IMR-90 (cell line): ENCODE data around the gene LDB2. TPM values are rescaled to one million over a fixed set of nuclear protein-coding genes. Genes with fewer than 3 reads are reported as not detected.

ENCODE experiments used
- ATAC-seq: fragments of 200-7000 bp; cut with Tn5 transposase; 2 replicates; pipeline ENCODE4 v1.9.1; 2020; ENCODE audit warnings: low read depth, mild to moderate bottlenecking, moderate library complexity
- BruUV-seq: library from RNA; stranded (reverse); fragments of 400-500 nt; replicated peaks from 2 replicates; lab custom pipeline; 2021; lab: Mats Ljungman, UMichigan
- CTCF ChIA-PET: fragments of 300-600 bp; formaldehyde crosslinking; extraction: SDS; loops from one replicate; lab custom pipeline; 2021; ENCODE audit warnings: antibody characterized with exemption; lab: Yijun Ruan, JAX
- POLR2A ChIA-PET: fragments of 300-600 bp; sonication (Branson Sonifier 250); formaldehyde crosslinking; loops from one replicate; lab custom pipeline; 2022; ENCODE audit warnings: antibody characterized with exemption; ENCODE audit not compliant: unreplicated experiment; lab: Charles Lee
- DNase-seq: peaks from one replicate; pipeline ENCODE4 v3.0.0; 2013
- H2AFZ ChIP-seq: replicated peaks from 2 replicates; pipeline ENCODE3; 2013; ENCODE audit warnings: low read length, mild to moderate bottlenecking; ENCODE audit not compliant: poor library complexity
- H2AK5ac ChIP-seq: 2 replicates; pipeline ENCODE4 v1.6.1; 2013; ENCODE audit warnings: low read depth, low read length, inconsistent platforms
- H2AK9ac ChIP-seq: replicated peaks from 2 replicates; pipeline ENCODE3; 2013; ENCODE audit warnings: mild to moderate bottlenecking, low read depth, low read length, moderate library complexity; ENCODE audit not compliant: poor library complexity
- H2BK120ac ChIP-seq: 2 replicates; pipeline ENCODE4 v1.6.1; 2013; ENCODE audit warnings: low read depth, low read length, inconsistent platforms
- H2BK15ac ChIP-seq: 3 replicates; pipeline ENCODE4 v1.6.1; 2013; ENCODE audit warnings: low read depth, low read length, inconsistent platforms
- H2BK20ac ChIP-seq: 2 replicates; pipeline ENCODE4 v1.6.1; 2013; ENCODE audit warnings: low read depth, mild to moderate bottlenecking, inconsistent platforms, low read length, moderate library complexity
- H2BK5ac ChIP-seq: 2 replicates; pipeline ENCODE4 v1.6.1; 2013; ENCODE audit warnings: mild to moderate bottlenecking, low read depth, low read length, inconsistent platforms; ENCODE audit not compliant: poor library complexity, severe bottlenecking
- H3K14ac ChIP-seq: replicated peaks from 2 replicates; pipeline ENCODE4 v1.6.1; 2013; ENCODE audit warnings: low read depth, low read length, inconsistent platforms
- H3K18ac ChIP-seq: 2 replicates; pipeline ENCODE4 v1.6.1; 2013; ENCODE audit warnings: low read depth, low read length, control low read depth
- H3K23ac ChIP-seq: 2 replicates; pipeline ENCODE4 v1.6.1; 2013; ENCODE audit warnings: low read depth, low read length, inconsistent platforms
- H3K27ac ChIP-seq: 2 replicates; pipeline ENCODE4 v1.5.1; 2013; ENCODE audit warnings: mild to moderate bottlenecking, control low read depth, low read length; ENCODE audit not compliant: insufficient read depth
- H3K27me3 ChIP-seq: 2 replicates; pipeline ENCODE4 v1.6.1; 2013; ENCODE audit warnings: low read length; ENCODE audit not compliant: control insufficient read depth, insufficient read depth
- H3K36me3 ChIP-seq: 2 replicates; pipeline ENCODE4 v1.6.1; 2013; ENCODE audit warnings: low read length, mixed read lengths; ENCODE audit not compliant: control insufficient read depth, insufficient read depth
- H3K4ac ChIP-seq: 2 replicates; pipeline ENCODE4 v1.6.1; 2013; ENCODE audit warnings: low read depth, low read length, inconsistent platforms
- H3K4me1 ChIP-seq: 2 replicates; pipeline ENCODE4 v1.6.1; 2013; ENCODE audit warnings: low read length, mixed read lengths; ENCODE audit not compliant: control insufficient read depth, insufficient read depth
- H3K4me2 ChIP-seq: 2 replicates; pipeline ENCODE4 v1.6.1; 2013; ENCODE audit warnings: low read depth, mild to moderate bottlenecking, control low read depth, low read length, moderate library complexity
- H3K4me3 ChIP-seq: 2 replicates; pipeline ENCODE4 v1.5.1; 2013; ENCODE audit warnings: low read depth, mild to moderate bottlenecking, control low read depth, low read length, moderate library complexity; ENCODE audit not compliant: insufficient read depth
- H3K56ac ChIP-seq: 2 replicates; pipeline ENCODE4 v1.6.1; 2013; ENCODE audit warnings: low read length, inconsistent platforms; ENCODE audit not compliant: insufficient read depth; ENCODE audit errors: extremely low read depth
- H3K79me1 ChIP-seq, 2 experiments: 2 replicates each; pipeline ENCODE4 v1.6.1; 2013; ENCODE audit warnings: low read length in 2 of 2, inconsistent platforms in 1 of 2, low read depth in 1 of 2
- H3K9ac ChIP-seq: 2 replicates; pipeline ENCODE4 v1.6.1; 2013; ENCODE audit warnings: low read depth, low read length, control low read depth
- H3K9me1 ChIP-seq: 2 replicates; pipeline ENCODE4 v1.6.1; 2013; ENCODE audit warnings: low read length, inconsistent platforms; ENCODE audit not compliant: insufficient read depth
- H3K9me3 ChIP-seq: 2 replicates; pipeline ENCODE4 v1.6.1; 2013; ENCODE audit warnings: low read length; ENCODE audit not compliant: control insufficient read depth, insufficient read depth
- H4K20me1 ChIP-seq: 2 replicates; pipeline ENCODE4 v1.6.1; 2013; ENCODE audit warnings: low read length, inconsistent platforms; ENCODE audit not compliant: insufficient read depth
- H4K5ac ChIP-seq: 2 replicates; pipeline ENCODE4 v1.6.1; 2013; ENCODE audit warnings: mild to moderate bottlenecking, low read depth, low read length, control low read depth
- H4K8ac ChIP-seq, 2 experiments: 2 replicates each; pipeline ENCODE4 v1.6.1; 2013; ENCODE audit warnings: low read depth in 2 of 2, low read length in 2 of 2, control low read depth in 1 of 2, inconsistent platforms in 1 of 2
- H4K91ac ChIP-seq: 2 replicates; pipeline ENCODE4 v1.6.1; 2013; ENCODE audit warnings: low read depth, low read length, inconsistent platforms; ENCODE audit not compliant: insufficient read depth
- BHLHE40 ChIP-seq: fragments of 150-350 bp; IDR thresholded peaks from 2 replicates; pipeline ENCODE4 v1.6.1; 2016; ENCODE audit warnings: mild to moderate bottlenecking, low read depth, low read length
- CEBPB ChIP-seq: IDR thresholded peaks from 2 replicates; pipeline ENCODE4 v1.6.1; 2012; ENCODE audit warnings: low read depth, low read length, improper control_type of control experiment
- CHD1 ChIP-seq: IDR thresholded peaks from 2 replicates; pipeline ENCODE4 v1.6.1; 2012; ENCODE audit warnings: low read depth, low read length, improper control_type of control experiment
- CTCF ChIP-seq: conservative IDR thresholded peaks from 2 replicates; pipeline ENCODE4 v1.5.1; 2012; ENCODE audit warnings: mild to moderate bottlenecking, low read depth, low read length, improper control_type of control experiment
- ELK1 ChIP-seq: fragments of 150-350 bp; IDR thresholded peaks from 2 replicates; pipeline ENCODE4 v1.6.1; 2016; ENCODE audit warnings: low read depth, mild to moderate bottlenecking, low read length, moderate library complexity, borderline replicate concordance
- FOS ChIP-seq: fragments of 150-350 bp; IDR thresholded peaks from 2 replicates; pipeline ENCODE4 v1.6.1; 2016; ENCODE audit warnings: low read depth, low read length
- MAFK ChIP-seq: IDR thresholded peaks from 2 replicates; pipeline ENCODE4 v1.6.1; 2012; ENCODE audit warnings: low read depth, low read length, improper control_type of control experiment
- MAZ ChIP-seq: IDR thresholded peaks from 2 replicates; pipeline ENCODE4 v1.6.1; 2012; ENCODE audit warnings: low read depth, mild to moderate bottlenecking, low read length, improper control_type of control experiment, moderate library complexity, borderline replicate concordance
- MXI1 ChIP-seq: IDR thresholded peaks from 2 replicates; pipeline ENCODE4 v1.6.1; 2012; ENCODE audit warnings: low read depth, mild to moderate bottlenecking, low read length, moderate library complexity, borderline replicate concordance
- NFE2L2 ChIP-seq: fragments of 150-350 bp; IDR thresholded peaks from 2 replicates; pipeline ENCODE4 v1.6.1; 2016; ENCODE audit warnings: low read depth, mild to moderate bottlenecking, low read length
- POLR2A ChIP-seq: IDR thresholded peaks from 2 replicates; pipeline ENCODE4 v1.6.1; 2012; ENCODE audit warnings: mild to moderate bottlenecking, low read depth, low read length
- RAD21 ChIP-seq: IDR thresholded peaks from 2 replicates; pipeline ENCODE4 v1.6.1; 2012; ENCODE audit warnings: low read length, improper control_type of control experiment
- RCOR1 ChIP-seq: IDR thresholded peaks from 2 replicates; pipeline ENCODE4 v1.6.1; 2012; ENCODE audit warnings: mild to moderate bottlenecking, low read length, improper control_type of control experiment; ENCODE audit not compliant: insufficient replicate concordance
- RFX5 ChIP-seq: IDR thresholded peaks from 2 replicates; pipeline ENCODE4 v1.8.0; 2012; ENCODE audit warnings: low read depth, mild to moderate bottlenecking, low read length, moderate library complexity
- SMC3 ChIP-seq: fragments of 150-350 bp; IDR thresholded peaks from 2 replicates; pipeline ENCODE4 v1.6.1; 2016; ENCODE audit warnings: low read depth, mild to moderate bottlenecking, antibody characterized with exemption, low read length, moderate library complexity
- USF2 ChIP-seq: fragments of 150-350 bp; IDR thresholded peaks from 2 replicates; pipeline ENCODE4 v1.6.1; 2017; ENCODE audit warnings: mild to moderate bottlenecking, antibody characterized with exemption, low read length, low read depth
- WGBS, 2 experiments: methylation state at CpG; one replicate each; pipeline versions ENCODE4 v1.1.5 to v1.1.7; 2013; ENCODE audit warnings: missing lambda C conversion rate in 2 of 2; ENCODE audit not compliant: insufficient read length in 1 of 2; ENCODE audit errors: extremely low coverage in 2 of 2; 5-methylcytosine and 5-hydroxymethylcytosine counted together
- dilution Hi-C: fragments of 300-500 bp; cut with HindIII; formaldehyde crosslinking; loops from one replicate; pipeline ENCODE4 v1.14.3; 2018; ENCODE audit warnings: low sequenced_read_pairs; ENCODE audit not compliant: unreplicated experiment
- in situ Hi-C: fragments of 300-500 bp; cut with MboI; formaldehyde crosslinking; loops from 3 replicates; pipeline ENCODE4 v1.14.3; 2019; ENCODE audit warnings: low sequenced_read_pairs, inconsistent platforms, mixed read lengths
- intact Hi-C: fragments of 100-400 bp; cut with micrococcal nuclease; formaldehyde crosslinking; loops from 2 replicates; pipeline ENCODE4 v1.10.0; 2022
- polyA plus RNA-seq, 3 experiments: library from polyadenylated mRNA; depleted of rRNA; stranded (reverse); fragments of >200 nt; gene quantifications; 2 replicates each; pipeline ENCODE4 v1.2.3, GENCODE V29; 2012; ENCODE audit warnings: low replicate concordance in 1 of 3
- total RNA-seq: library from RNA; depleted of rRNA; stranded (reverse); fragments of >200 nt; gene quantifications from 2 replicates; pipeline ENCODE4 v1.2.3, GENCODE V29; 2012

Gene LDB2
- total and polyA plus RNA-seq, 2 of the 4 experiments (the other 2 are of a cell fraction), result 67.9 to 116 TPM

- Histone ChIP-seq H3K23ac (no peak overlapping the region), H2AK5ac (no peak overlapping the region), H3K18ac (no peak overlapping the region), H3K27ac (no peak overlapping the region), H4K91ac (no peak overlapping the region), H3K36me3 (no peaks in the 10 kb centered on the region), H2AK9ac (no peak overlapping the region), H3K4me3 (no peak overlapping the region), H3K4ac (no peak overlapping the region), H3K27me3 (peaks cover 10% of the 10 kb centered on the region), H2AFZ (no peak overlapping the region), H3K79me1 (no peaks in the 10 kb centered on the region), H2BK15ac (no peak overlapping the region), H3K9ac (no peak overlapping the region), H4K20me1 (no peaks in the 10 kb centered on the region), H2BK20ac (no peak overlapping the region), H3K4me2 (no peak overlapping the region), H4K8ac (no peak overlapping the region), H3K9me1 (no peaks in the 10 kb centered on the region), H2BK5ac (no peak overlapping the region), H2BK120ac (no peak overlapping the region), H3K9me3 (no peaks in the 10 kb centered on the region), H4K5ac (no peak overlapping the region), H3K56ac (no peak overlapping the region), H3K14ac (no peak overlapping the region), H3K4me1 (no peaks in the 10 kb centered on the region)
- in situ Hi-C loops (no loop called here), dilution Hi-C loops (no loop called here), intact Hi-C loops (no loop called here)
- 33% methylated on average over 1 of the region's 4 CpGs; no CpG with 5 or more reads in 1 of the 2 experiments for WGBS, 2 experiments
- ChIA-PET CTCF (no interaction called here), POLR2A (no interaction called here)
- ATAC-seq (no peak), DNase-seq (no peak)
- no TSS peak for BruUV-seq
- TF ChIP-seq FOS (no peak), ELK1 (no peak), POLR2A (no peak), USF2 (no peak), RFX5 (no peak), RAD21 (no peak), MXI1 (no peak), CTCF (no peak), RCOR1 (no peak), SMC3 (no peak), NFE2L2 (no peak), MAZ (no peak), MAFK (no peak), BHLHE40 (no peak), CHD1 (no peak), CEBPB (no peak)
Observed at GRCh38 chr4:16484711-16485110, 413.7 kb downstream of the LDB2 start.
